Gastroesophageal sphincter (tissue), 3 donors: ENCODE results near the gene TAS2R39.

ENCODE experiments used
- EP300 ChIP-seq: sonication (generic); formaldehyde crosslinking; IDR thresholded peaks from one replicate; pipeline ENCODE4 v1.6.1; 2017; ENCODE audit warnings: antibody characterized with exemption, mild to moderate bottlenecking
- TF ChIP-seq, protein P1 (sequence below), 4 experiments: fragments of 200-600 bp in 2 of 4; fragments of 450-650 bp in 2 of 4; sonication (generic) in 1 of 4; IDR thresholded peaks; one replicate each; pipeline ENCODE4 v1.5.1; 2017 to 2019; ENCODE audit warnings: antibody characterized with exemption in 4 of 4, mild to moderate bottlenecking in 2 of 4, moderate library complexity in 2 of 4

GRCh38 chr7:143148050-143148449 is 35.2 kb upstream of the TAS2R39 start:
- TF ChIP-seq, protein P1, sequence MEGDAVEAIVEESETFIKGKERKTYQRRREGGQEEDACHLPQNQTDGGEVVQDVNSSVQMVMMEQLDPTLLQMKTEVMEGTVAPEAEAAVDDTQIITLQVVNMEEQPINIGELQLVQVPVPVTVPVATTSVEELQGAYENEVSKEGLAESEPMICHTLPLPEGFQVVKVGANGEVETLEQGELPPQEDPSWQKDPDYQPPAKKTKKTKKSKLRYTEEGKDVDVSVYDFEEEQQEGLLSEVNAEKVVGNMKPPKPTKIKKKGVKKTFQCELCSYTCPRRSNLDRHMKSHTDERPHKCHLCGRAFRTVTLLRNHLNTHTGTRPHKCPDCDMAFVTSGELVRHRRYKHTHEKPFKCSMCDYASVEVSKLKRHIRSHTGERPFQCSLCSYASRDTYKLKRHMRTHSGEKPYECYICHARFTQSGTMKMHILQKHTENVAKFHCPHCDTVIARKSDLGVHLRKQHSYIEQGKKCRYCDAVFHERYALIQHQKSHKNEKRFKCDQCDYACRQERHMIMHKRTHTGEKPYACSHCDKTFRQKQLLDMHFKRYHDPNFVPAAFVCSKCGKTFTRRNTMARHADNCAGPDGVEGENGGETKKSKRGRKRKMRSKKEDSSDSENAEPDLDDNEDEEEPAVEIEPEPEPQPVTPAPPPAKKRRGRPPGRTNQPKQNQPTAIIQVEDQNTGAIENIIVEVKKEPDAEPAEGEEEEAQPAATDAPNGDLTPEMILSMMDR (IDR thresholded peaks at IDR 0.05) = no peak
- TF ChIP-seq EP300 = no peak
